ENCODE results near the gene PVALEF. TPM values are rescaled to one million over a fixed set of nuclear protein-coding genes. Genes with fewer than 3 reads are reported as not detected.

The PVALEF gene
- total RNA-seq, 4 donors from 2014 or later: not detected

DNA sequence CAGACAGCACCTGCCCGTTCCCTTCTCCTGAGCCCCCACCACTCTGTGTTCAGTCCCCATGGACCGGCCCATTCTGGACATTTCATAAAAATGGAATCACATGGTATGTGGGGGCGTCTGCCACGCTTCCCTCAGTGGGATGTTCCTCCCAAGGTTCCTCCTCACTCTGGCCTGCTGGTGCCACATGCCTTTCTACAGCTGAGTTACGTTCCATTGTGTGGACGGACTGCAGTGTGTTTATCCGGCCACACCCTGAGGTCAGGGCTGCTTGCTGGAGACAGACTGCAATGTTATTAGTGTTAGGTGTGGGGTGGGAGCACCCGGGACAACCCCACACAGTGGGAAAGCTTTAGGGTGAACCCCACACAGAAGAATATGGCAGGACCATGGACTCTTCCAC, 6.6 kb downstream of the PVALEF start:
- Histone ChIP-seq H3K9me3 (no peaks in the 10 kb centered on the region), H3K4me1 (no peaks in the 10 kb centered on the region), H3K27ac (no peak overlapping the region), H3K27me3 (no peaks in the 10 kb centered on the region), H3K4me3 (replicated peaks in 1 of 3) (no peak overlapping the region), H3K36me3 (no peaks in the 10 kb centered on the region)
- intact Hi-C loops (cut with DNase I): no loop called here
- 73 to 86% methylated on average over 5 to 8 of the region's 8 CpGs for WGBS, 2 donors
- DNase-seq: no peak
- no peak for TF ChIP-seq POLR2A (IDR thresholded peaks at IDR 0.05)
- TF ChIP-seq, protein P1, sequence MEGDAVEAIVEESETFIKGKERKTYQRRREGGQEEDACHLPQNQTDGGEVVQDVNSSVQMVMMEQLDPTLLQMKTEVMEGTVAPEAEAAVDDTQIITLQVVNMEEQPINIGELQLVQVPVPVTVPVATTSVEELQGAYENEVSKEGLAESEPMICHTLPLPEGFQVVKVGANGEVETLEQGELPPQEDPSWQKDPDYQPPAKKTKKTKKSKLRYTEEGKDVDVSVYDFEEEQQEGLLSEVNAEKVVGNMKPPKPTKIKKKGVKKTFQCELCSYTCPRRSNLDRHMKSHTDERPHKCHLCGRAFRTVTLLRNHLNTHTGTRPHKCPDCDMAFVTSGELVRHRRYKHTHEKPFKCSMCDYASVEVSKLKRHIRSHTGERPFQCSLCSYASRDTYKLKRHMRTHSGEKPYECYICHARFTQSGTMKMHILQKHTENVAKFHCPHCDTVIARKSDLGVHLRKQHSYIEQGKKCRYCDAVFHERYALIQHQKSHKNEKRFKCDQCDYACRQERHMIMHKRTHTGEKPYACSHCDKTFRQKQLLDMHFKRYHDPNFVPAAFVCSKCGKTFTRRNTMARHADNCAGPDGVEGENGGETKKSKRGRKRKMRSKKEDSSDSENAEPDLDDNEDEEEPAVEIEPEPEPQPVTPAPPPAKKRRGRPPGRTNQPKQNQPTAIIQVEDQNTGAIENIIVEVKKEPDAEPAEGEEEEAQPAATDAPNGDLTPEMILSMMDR (IDR thresholded peaks at IDR 0.05): no peak

DNA sequence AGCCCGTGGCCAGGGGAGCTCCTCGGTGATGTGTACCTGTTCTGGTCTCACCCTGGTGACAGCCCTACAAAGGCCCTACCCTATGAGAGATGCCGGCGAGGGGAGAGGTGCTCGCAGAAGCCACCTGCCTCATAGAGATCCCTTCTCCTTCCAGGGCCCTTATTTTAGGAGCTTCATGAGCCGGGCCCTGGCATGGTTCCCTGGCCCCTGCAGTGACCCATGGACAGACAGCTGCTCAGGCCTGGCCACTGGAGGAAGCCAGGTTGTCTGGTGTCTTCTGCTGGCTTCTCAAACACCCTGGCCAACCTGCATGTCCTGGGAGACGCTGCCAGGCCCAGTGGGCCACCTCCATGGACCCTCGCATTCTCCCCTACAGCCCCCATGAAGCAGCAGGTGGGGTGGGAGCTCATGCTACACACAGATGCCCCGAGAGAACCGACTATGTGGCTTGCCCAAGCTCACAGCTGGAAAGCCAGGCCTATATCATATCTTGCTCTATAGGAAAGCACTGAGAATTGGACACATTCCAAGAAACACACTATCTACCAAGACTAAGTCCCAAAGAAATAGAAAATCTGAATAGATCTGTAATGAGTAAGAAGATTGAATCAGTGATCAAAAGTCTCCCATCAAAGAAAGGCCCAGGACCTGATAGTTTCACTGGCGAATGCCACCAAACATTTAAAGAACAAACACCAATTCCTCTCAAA, 7.9 kb downstream of the PVALEF start:
- no peaks in the 10 kb centered on the region for H3K4me1 ChIP-seq
- H3K27me3 ChIP-seq: no peaks in the 10 kb centered on the region
- no peaks in the 10 kb centered on the region for H3K36me3 ChIP-seq
- TF ChIP-seq, protein P1 (IDR thresholded peaks at IDR 0.05): no peak
- TF ChIP-seq POLR2A (IDR thresholded peaks at IDR 0.05): no peak
- H3K27ac ChIP-seq: no peak overlapping the region
- no peaks in the 10 kb centered on the region for H3K9me3 ChIP-seq
- WGBS, 2 donors: 89 to 93% methylated on average over 8 to 10 of the region's 11 CpGs
- intact Hi-C loops (cut with DNase I): no loop called here
- H3K4me3 ChIP-seq (replicated peaks in 1 of 3): no peak overlapping the region
- no peak for DNase-seq

DNA sequence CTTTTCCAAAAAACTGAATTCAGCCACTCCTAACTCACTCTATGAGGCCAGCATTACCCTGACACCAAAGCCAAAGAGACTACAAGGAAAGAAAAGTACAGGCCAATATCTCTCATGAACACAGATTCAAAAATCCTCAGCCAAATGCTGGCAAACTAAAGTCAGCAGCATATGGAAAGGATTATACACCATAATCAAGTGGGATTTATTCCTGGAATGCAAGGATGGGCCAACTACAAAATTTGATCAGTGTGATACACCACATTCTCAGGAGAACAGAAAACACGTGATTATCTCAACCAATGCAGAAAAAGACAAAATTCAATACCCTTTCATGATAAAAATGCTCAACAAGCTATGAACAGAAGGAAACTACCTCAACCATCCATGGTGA, 8.5 kb downstream of the PVALEF start:
- Histone ChIP-seq H3K4me1 (no peaks in the 10 kb centered on the region), H3K36me3 (no peaks in the 10 kb centered on the region), H3K27me3 (no peaks in the 10 kb centered on the region), H3K4me3 (replicated peaks in 1 of 3) (no peak overlapping the region), H3K9me3 (no peaks in the 10 kb centered on the region), H3K27ac (no peak overlapping the region)
- TF ChIP-seq, protein P1 (IDR thresholded peaks at IDR 0.05): no peak
- no peak for TF ChIP-seq POLR2A (IDR thresholded peaks at IDR 0.05)
- DNase-seq: no peak
- intact Hi-C loops (cut with DNase I): no loop called here
- WGBS, 2 donors: 80 to 92% methylated on average over 1 of the region's 1 CpG

DNA sequence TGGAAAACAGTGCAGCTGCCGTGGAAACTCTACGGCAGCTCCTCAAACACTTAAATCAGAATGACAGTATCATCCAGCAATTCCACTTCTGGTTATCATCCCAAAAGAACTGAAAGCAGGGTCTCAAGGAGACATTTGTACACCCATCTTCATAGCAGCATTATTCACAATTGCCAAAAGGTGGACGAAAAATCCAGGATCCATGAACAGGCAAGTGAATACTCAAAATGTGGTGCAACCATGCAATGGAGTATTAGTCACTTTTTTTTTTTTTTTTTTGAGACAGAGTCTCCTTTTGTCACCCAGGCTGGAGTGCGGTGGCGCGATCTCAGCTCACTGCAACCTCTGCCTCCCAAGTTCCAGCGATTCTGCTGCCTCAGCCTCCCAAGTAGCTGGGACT, 11.4 kb downstream of the PVALEF start:
- Histone ChIP-seq H3K27ac (no peak overlapping the region), H3K4me1 (no peaks in the 10 kb centered on the region), H3K9me3 (no peaks in the 10 kb centered on the region), H3K27me3 (no peaks in the 10 kb centered on the region), H3K36me3 (no peaks in the 10 kb centered on the region), H3K4me3 (replicated peaks in 1 of 3) (no peak overlapping the region)
- no peak for DNase-seq
- intact Hi-C loops (cut with DNase I): no loop called here
- TF ChIP-seq, protein P1 (IDR thresholded peaks at IDR 0.05): no peak
- no peak for TF ChIP-seq POLR2A (IDR thresholded peaks at IDR 0.05)
- WGBS, 2 donors: 96% methylated on average over 7 of the region's 7 CpGs

DNA sequence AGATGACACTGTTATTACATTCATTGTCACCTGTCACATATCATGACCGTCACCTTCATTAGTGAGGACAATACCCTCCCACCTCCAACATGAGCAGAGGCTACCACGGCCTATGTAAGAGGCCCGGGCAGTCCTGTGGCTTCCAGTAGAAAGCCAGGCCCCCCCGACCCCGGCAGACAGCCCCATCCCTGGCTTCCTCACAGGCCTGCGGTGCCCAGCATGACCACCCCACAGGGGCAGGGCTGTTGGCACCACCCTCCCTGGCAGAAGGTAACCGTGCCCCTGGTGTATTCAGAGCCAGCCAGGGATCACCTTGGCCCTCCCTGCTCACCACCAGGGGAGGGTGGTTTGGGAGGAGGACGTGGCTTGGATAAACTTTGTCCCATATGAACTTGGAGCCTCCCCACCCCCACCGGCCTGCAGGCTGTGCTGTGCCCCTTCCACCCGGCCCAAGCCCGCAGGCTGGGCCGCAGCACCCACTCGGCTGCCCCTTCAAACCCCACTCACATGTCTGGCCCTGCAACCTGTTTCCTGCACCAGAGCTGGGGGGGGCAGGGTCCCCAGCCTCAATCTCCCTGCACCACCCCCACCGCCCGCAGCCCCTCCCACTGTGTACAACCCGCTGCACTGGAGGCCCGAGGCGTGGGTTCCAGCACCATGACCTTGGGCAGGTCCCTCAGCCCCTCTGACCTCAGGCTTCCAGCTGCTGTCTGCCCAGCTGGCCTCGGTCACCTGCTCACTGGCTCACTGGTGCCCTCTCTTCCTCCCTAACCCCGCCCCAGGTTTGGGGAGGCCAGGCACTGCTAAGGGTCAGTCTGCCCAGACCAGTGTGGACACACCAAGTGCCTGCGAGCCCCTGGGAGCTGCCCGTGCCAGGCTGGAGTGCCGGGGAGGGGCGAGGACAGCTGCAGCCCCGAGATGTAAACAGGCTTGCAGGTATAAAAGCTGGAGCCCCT, 13.1 kb downstream of the PVALEF start:
- Histone ChIP-seq H3K9me3 (no peaks in the 10 kb centered on the region), H3K27ac (no peak overlapping the region), H3K27me3 (no peaks in the 10 kb centered on the region), H3K4me1 (no peaks in the 10 kb centered on the region), H3K36me3 (no peaks in the 10 kb centered on the region), H3K4me3 (replicated peaks in 1 of 3) (no peak overlapping the region)
- intact Hi-C loops (cut with DNase I): no loop called here
- no peak for TF ChIP-seq POLR2A (IDR thresholded peaks at IDR 0.05)
- TF ChIP-seq, protein P1 (IDR thresholded peaks at IDR 0.05): no peak
- no peak for DNase-seq
- WGBS, 2 donors: 81 to 90% methylated on average over 7 to 13 of the region's 25 CpGs
